ENCODE measurements around the gene KAT6B. TPM values are rescaled to one million over a fixed set of nuclear protein-coding genes. Genes with fewer than 3 reads are reported as not detected.

KAT6B gene
- total and polyA plus RNA-seq, 2 of the 8 experiments (the other 6 are each of a cell fraction or from before 2014, with no cell fraction given), result 7.3 to 30.8 TPM

GRCh38 chr10:75057680-75058079 is 231.3 kb downstream of the KAT6B start:
- no peak overlapping the region for H3K4ac ChIP-seq (replicated peaks; ENCODE audit: insufficient read length, low read depth, low read length)
- H4K91ac ChIP-seq (replicated peaks; ENCODE audit: insufficient read length, low read length), result no peak overlapping the region
- H4K5ac ChIP-seq (ENCODE audit: insufficient read length, low read depth, low read length), result no peak overlapping the region
- POLR2A ChIA-PET (ENCODE audit: partially characterized antibody), result no interaction called here
- no peak overlapping the region; the same call in 1 of the 2 replicates for H2BK12ac ChIP-seq (ENCODE audit: low read depth, low read length)
- H3K9me3 ChIP-seq (ENCODE audit: insufficient read depth in 2 of 2, low read depth in 1 of 2, low read length in 1 of 2), result no peaks in the 10 kb centered on the region
- peaks cover 0 to 5% (median 0%) of the 10 kb centered on the region in 4 experiments; a peak in 1 of 7 replicates for H3K4me1 ChIP-seq (replicated peaks in 1 of 4; ENCODE audit: control insufficient read depth in 3 of 4, insufficient read depth in 4 of 4, low read length in 3 of 4)
- H3K9ac ChIP-seq (replicated peaks in 1 of 4; ENCODE audit: extremely low read depth in 1 of 4, low read depth in 3 of 4, low read length in 3 of 4), result no peak overlapping the region
- peak overlapping the region in 1 of 4 experiments; percentile 25; a peak in 1 of 8 replicates for H3K4me3 ChIP-seq (ENCODE audit: extremely low read depth in 1 of 4, insufficient read depth in 2 of 4, low read depth in 3 of 4, low read length in 4 of 4)
- H3K79me2 ChIP-seq (ENCODE audit: control insufficient read depth in 1 of 2, insufficient read depth in 2 of 2, low read length in 2 of 2), result no peaks in the 10 kb centered on the region
- WGBS, 2 experiments (ENCODE audit: extremely low coverage in 1 of 2, insufficient coverage in 1 of 2, insufficient read length in 1 of 2, insufficient replicate concordance in 2 of 2, low coverage in 1 of 2, low lambda C conversion rate in 2 of 2, missing lambda C conversion rate in 1 of 2), result 69% methylated on average over 4 of the region's 4 CpGs; no CpG with 5 or more reads in 1 of the 2 experiments
- H3K27me3 ChIP-seq (replicated peaks in 1 of 4; ENCODE audit: control insufficient read depth in 3 of 4, extremely low read depth in 1 of 4, insufficient read depth in 3 of 4, low read length in 3 of 4), result no peaks in the 10 kb centered on the region
- H2BK15ac ChIP-seq (ENCODE audit: low read length), result no peak overlapping the region
- CTCF ChIA-PET (ENCODE audit: partially characterized antibody), result interaction anchor here (1.7 to 3.2 kb wide), 3 partner anchors 11 to 49 kb away, joined by 4 to 14 read pairs (median 7); no protein-coding TSS in a partner anchor
- H2BK5ac ChIP-seq (ENCODE audit: low read depth, low read length), result no peak overlapping the region
- no peak overlapping the region for H4K8ac ChIP-seq (ENCODE audit: extremely low read depth, insufficient read depth, low read length)
- H3K79me1 ChIP-seq (ENCODE audit: low read depth, low read length), result no peaks in the 10 kb centered on the region
- FAIRE-seq, result no peak
- H3K36me3 ChIP-seq (ENCODE audit: control insufficient read depth in 2 of 4, insufficient read depth in 4 of 4, low read length in 3 of 4), result no peaks in the 10 kb centered on the region
- H3K14ac ChIP-seq (ENCODE audit: insufficient read length), result no peak overlapping the region
- DNase-seq (ENCODE audit: low read depth in 1 of 2, low spot score in 2 of 2), result no peak
- H2AK5ac ChIP-seq (ENCODE audit: low read depth, low read length), result no peak overlapping the region
- H3K23ac ChIP-seq (ENCODE audit: insufficient read length), result no peak overlapping the region
- peak overlapping the region in 1 of 2 experiments; percentile 43; a peak in 1 of 4 replicates for H3K4me2 ChIP-seq (ENCODE audit: insufficient read depth in 1 of 2, low read depth in 2 of 2, low read length in 2 of 2)
- H3K18ac ChIP-seq (ENCODE audit: extremely low read depth, low read length), result peak overlapping the region; percentile 63; the same call in 1 of the 2 replicates
- no peaks in the 10 kb centered on the region for H4K20me1 ChIP-seq (replicated peaks in 1 of 2; ENCODE audit: control insufficient read depth in 1 of 2, insufficient read depth in 2 of 2, low read length in 2 of 2)
- no peaks in the 10 kb centered on the region; the same call in 1 of the 2 replicates for H3K23me2 ChIP-seq (ENCODE audit: low read depth, low read length)
- H2BK120ac ChIP-seq (replicated peaks; ENCODE audit: low read depth, low read length), result no peak overlapping the region
- TF ChIP-seq EZH2 (IDR thresholded peaks at IDR 0.05; ENCODE audit: low read depth, low read length, severe bottlenecking) (no peak), MAFK (IDR thresholded peaks at IDR 0.05; ENCODE audit: low read depth, low read length) (no peak), SIX5 (IDR thresholded peaks at IDR 0.05; ENCODE audit: low read depth, low read length) (peak; percentile 61)
- H2BK20ac ChIP-seq (ENCODE audit: low read length), result no peak overlapping the region
- H2AFZ ChIP-seq (ENCODE audit: low read length), result peak overlapping the region; percentile 94
- no peak overlapping the region for H3K56ac ChIP-seq (replicated peaks; ENCODE audit: insufficient read length, low read depth, low read length)
- H3K27ac ChIP-seq (ENCODE audit: low read depth, low read length), result no peak overlapping the region

All from H1 (cell line).